22Rv1 (cell line): ENCODE results near the gene SRGAP1.
"Not testable (repeated sequence)": the region's sequence is repeated elsewhere in the genome, so short reads cannot be mapped to it uniquely, and the experiment has no call there.

Source experiments
- H3K27ac ChIP-seq: fragments of 450-650 bp; 2 replicates; pipeline ENCODE4 v1.5.1; 2017
- CTCF ChIP-seq: fragments of 450-650 bp; IDR thresholded peaks from 2 replicates; pipeline ENCODE4 v1.5.1; 2017; ENCODE audit warnings: mild to moderate bottlenecking
- ZFX ChIP-seq: fragments of 450-650 bp; IDR thresholded peaks from 2 replicates; pipeline ENCODE4 v1.6.1; 2017; ENCODE audit warnings: antibody characterized with exemption, borderline replicate concordance

SRGAP1 gene

GRCh38 chr12:64122154-64122553 lies 277.7 kb downstream of the SRGAP1 start:
- no peak overlapping the region for H3K27ac ChIP-seq
- no peak for TF ChIP-seq ZFX

GRCh38 chr12:64122995-64123394 lies 278.5 kb downstream of the SRGAP1 start:
- TF ChIP-seq CTCF (no peak), ZFX (no peak)
- no peak overlapping the region for H3K27ac ChIP-seq

- no peak for TF ChIP-seq CTCF
- TF ChIP-seq ZFX, result no peak
- no peak overlapping the region for H3K27ac ChIP-seq
These were observed 278.9 kb downstream of the SRGAP1 start for GRCh38 chr12:64123448-64123847.

GRCh38 chr12:64124511-64125197 lies 280.2 kb downstream of the SRGAP1 start:
- TF ChIP-seq ZFX, result no peak
- TF ChIP-seq CTCF, result no peak

GRCh38 chr12:64125913-64126312 lies 281.4 kb downstream of the SRGAP1 start:
- TF ChIP-seq ZFX (no peak), CTCF (no peak)
- H3K27ac ChIP-seq, result no peak overlapping the region

More at GRCh38 chr12:64124511-64125197, 280.2 kb downstream of the SRGAP1 start:
- no peak overlapping the region for H3K27ac ChIP-seq

GRCh38 chr12:64127811-64128210 lies 283.3 kb downstream of the SRGAP1 start:
- no peak for TF ChIP-seq ZFX
- TF ChIP-seq CTCF, result no peak
- H3K27ac ChIP-seq, result no peak overlapping the region

GRCh38 chr12:64128366-64128765 lies 283.9 kb downstream of the SRGAP1 start:
- no peak overlapping the region for H3K27ac ChIP-seq
- no peak for TF ChIP-seq CTCF
- TF ChIP-seq ZFX, result no peak

GRCh38 chr12:64130476-64130875 lies 286.0 kb downstream of the SRGAP1 start:
- H3K27ac ChIP-seq, result not testable (repeated sequence)

GRCh38 chr12:64131456-64131855 lies 287.0 kb downstream of the SRGAP1 start:
- not testable (repeated sequence) for H3K27ac ChIP-seq

- not testable (repeated sequence) for H3K27ac ChIP-seq
These were observed 288.2 kb downstream of the SRGAP1 start for GRCh38 chr12:64132672-64133071.
